Stromal cell of bone marrow (primary cell): ENCODE results near the gene SUMF2.
A peak's percentile ranks its signal among the peaks of the same experiment; 100 is the strongest.
"Not testable (repeated sequence)": the region's sequence is repeated elsewhere in the genome, so short reads cannot be mapped to it uniquely, and the experiment has no call there.

Source experiments
- DNase-seq: peaks from one replicate; pipeline ENCODE4 v3.0.0-alpha.2; 2012; ENCODE audit warnings: low read depth

Gene SUMF2

GRCh38 chr7:56063882-56064625 lies at the start of gene SUMF2:
TSS of gene SUMF2 (plus strand) at chr7:56064286. CDS start at chr7:56064312, 26 bp downstream.
- DNase-seq = peak; percentile 71

GRCh38 chr7:56017015-56017414 lies 47.1 kb upstream of the SUMF2 start:
- DNase-seq = not testable (repeated sequence)

GRCh38 chr7:56019501-56019900 lies 44.6 kb upstream of the SUMF2 start:
- DNase-seq = no peak

GRCh38 chr7:56023500-56023899 lies 40.6 kb upstream of the SUMF2 start:
- no peak for DNase-seq

GRCh38 chr7:56026538-56026937 lies 37.5 kb upstream of the SUMF2 start:
- no peak for DNase-seq

- DNase-seq = no peak
These were observed 35.0 kb upstream of the SUMF2 start for GRCh38 chr7:56028942-56029630.

GRCh38 chr7:56030340-56030739 lies 33.7 kb upstream of the SUMF2 start:
- no peak for DNase-seq

GRCh38 chr7:56031556-56031955 lies 32.5 kb upstream of the SUMF2 start:
- not testable (repeated sequence) for DNase-seq

GRCh38 chr7:56032578-56032977 lies 31.5 kb upstream of the SUMF2 start:
- not testable (repeated sequence) for DNase-seq

- peak; percentile 36 for DNase-seq
These were observed 30.2 kb upstream of the SUMF2 start for GRCh38 chr7:56033671-56034432.

- DNase-seq = no peak
These were observed 23.4 kb upstream of the SUMF2 start for GRCh38 chr7:56040730-56041129.

- DNase-seq = not testable (repeated sequence)
These were observed 18.3 kb upstream of the SUMF2 start for GRCh38 chr7:56045758-56046157.

- DNase-seq = no peak
These were observed 17.2 kb upstream of the SUMF2 start for GRCh38 chr7:56046721-56047445.

- not testable (repeated sequence) for DNase-seq
These were observed 16.5 kb upstream of the SUMF2 start for GRCh38 chr7:56047446-56048116.

GRCh38 chr7:56048245-56048644 lies 15.8 kb upstream of the SUMF2 start:
- DNase-seq = no peak

- DNase-seq = not testable (repeated sequence)
These were observed 15.3 kb upstream of the SUMF2 start for GRCh38 chr7:56048763-56049162.

- DNase-seq = no peak
These were observed 13.1 kb upstream of the SUMF2 start for GRCh38 chr7:56051053-56051338.

GRCh38 chr7:56051339-56052191 lies 12.5 kb upstream of the SUMF2 start, which contains the start of the genes CCT6A and PSPH:
TSS of gene CCT6A (plus strand) at chr7:56051765. CDS start at chr7:56051849, 84 bp downstream.
TSS of gene PSPH (minus strand) at chr7:56051444. CDS start at chr7:56021212, 30,232 bp downstream.
- peak; percentile 97 for DNase-seq

- no peak for DNase-seq
These were observed 10.7 kb upstream of the SUMF2 start for GRCh38 chr7:56053379-56053778.

GRCh38 chr7:56053993-56054392 lies 10.1 kb upstream of the SUMF2 start:
- DNase-seq = no peak
